ENCODE measurements around the gene BICD1. TPM values are rescaled to one million over a fixed set of nuclear protein-coding genes. Genes with fewer than 3 reads are reported as not detected.

The BICD1 gene
- polyA plus RNA-seq, 1 experiment, result 7.9 TPM

DNA sequence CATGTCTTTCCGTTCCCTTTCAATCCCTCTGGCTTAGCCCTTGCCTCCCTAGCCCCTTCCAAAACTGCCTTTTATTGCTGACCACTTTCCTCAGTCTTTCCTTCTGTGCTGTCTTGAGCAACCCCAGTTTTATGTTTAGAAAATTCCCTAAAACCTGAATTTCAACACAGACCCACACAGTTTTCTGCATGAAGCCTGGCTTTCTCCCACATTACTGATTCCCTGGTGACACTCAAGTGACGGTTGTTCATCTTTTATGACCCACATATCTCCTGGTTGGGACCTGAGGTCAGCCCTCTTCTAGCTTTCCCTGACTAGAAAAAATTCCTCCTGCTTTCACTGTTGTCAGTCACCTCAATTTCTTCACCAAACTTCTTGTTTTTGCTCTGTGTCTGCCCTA lies 313.7 kb downstream of the BICD1 start:
- DNase-seq (ENCODE audit: low read depth), result no peak
- CTCF ChIA-PET, result no interaction called here
- Histone ChIP-seq H3K4me3 (ENCODE audit: low read depth, low read length) (no peak overlapping the region), H3K27me3 (ENCODE audit: control insufficient read depth, insufficient read depth, low read length) (no peaks in the 10 kb centered on the region), H3K36me3 (ENCODE audit: control insufficient read depth, insufficient read depth, low read length) (no peaks in the 10 kb centered on the region)
- TF ChIP-seq CTCF (IDR thresholded peaks at IDR 0.05; ENCODE audit: insufficient read depth, low read depth, low read length), result no peak
- POLR2A ChIA-PET, result no interaction called here

DNA sequence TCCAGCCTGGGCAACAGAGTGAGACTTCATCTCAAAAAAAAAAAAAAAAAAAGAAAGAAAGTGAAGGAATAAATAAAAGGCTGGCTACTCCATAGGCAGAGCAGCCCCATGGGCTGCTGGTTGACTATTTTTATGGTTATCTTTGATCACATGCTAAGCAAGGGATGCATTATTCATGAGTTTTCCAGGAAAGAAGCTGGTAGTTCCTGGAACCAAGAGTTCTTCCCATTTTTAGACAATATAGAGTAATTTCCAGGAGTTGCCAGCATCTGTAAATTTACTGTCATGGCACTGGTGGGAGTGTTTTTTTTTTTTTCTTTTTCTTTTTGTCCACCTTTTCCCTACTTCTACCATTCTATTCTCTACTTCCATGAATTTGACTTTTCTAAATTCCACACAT lies 316.9 kb downstream of the BICD1 start:
- H3K4me3 ChIP-seq (ENCODE audit: low read depth, low read length), result no peak overlapping the region
- no peak for TF ChIP-seq CTCF (IDR thresholded peaks at IDR 0.05; ENCODE audit: insufficient read depth, low read depth, low read length)
- POLR2A ChIA-PET, result interaction anchor here (0.6 kb wide), 1 partner anchor 8 kb away, joined by 4 read pairs; no protein-coding TSS in a partner anchor
- no peaks in the 10 kb centered on the region for H3K36me3 ChIP-seq (ENCODE audit: control insufficient read depth, insufficient read depth, low read length)
- no peak for DNase-seq (ENCODE audit: low read depth)
- no peaks in the 10 kb centered on the region for H3K27me3 ChIP-seq (ENCODE audit: control insufficient read depth, insufficient read depth, low read length)
- CTCF ChIA-PET, result interaction anchor here (0.6 kb wide), 1 partner anchor 14 kb away, joined by 4 read pairs; no protein-coding TSS in a partner anchor

- Histone ChIP-seq H3K36me3 (ENCODE audit: control insufficient read depth, insufficient read depth, low read length) (no peaks in the 10 kb centered on the region), H3K27me3 (ENCODE audit: control insufficient read depth, insufficient read depth, low read length) (no peaks in the 10 kb centered on the region), H3K4me3 (ENCODE audit: low read depth, low read length) (no peak overlapping the region)
- CTCF ChIA-PET, result no interaction called here
- DNase-seq (ENCODE audit: low read depth), result no peak
- no peak for TF ChIP-seq CTCF (IDR thresholded peaks at IDR 0.05; ENCODE audit: insufficient read depth, low read depth, low read length)
- POLR2A ChIA-PET, result no interaction called here
Measured at GRCh38 chr12:32431025-32431424, 324.4 kb downstream of the BICD1 start.

Small RNAs within 50 kb of the gene (small RNA-seq; reads per million reads assigned to genes)
- gene AC048344.2 (ENCODE audit: insufficient read length, low read depth, low replicate concordance) (not detected), gene AC048344.3 (ENCODE audit: insufficient read length, low read depth, low replicate concordance) (not detected), gene RF00019 (ENCODE audit: insufficient read length, low read depth, low replicate concordance) (not detected)

Other genes starting within 250 kb of the BICD1 start
- 4.6 and 9.5 TPM in 2 replicates for gene RESF1, start 147.4 kb upstream of the BICD1 start, polyA plus RNA-seq (2011; rRNA removed)